SK-N-MC (cell line): ENCODE results near the gene FOXN4.

Experiments
- EZH2 ChIP-seq: fragments of 200-600 bp; sonication (generic); IDR thresholded peaks from one replicate; pipeline ENCODE4 v1.6.1; 2017; ENCODE audit warnings: antibody characterized with exemption
- FOXP2 ChIP-seq: optimal IDR thresholded peaks from 2 replicates; pipeline ENCODE3; 2011; ENCODE audit warnings: mild to moderate bottlenecking, moderate library complexity; ENCODE audit not compliant: insufficient read depth; ENCODE audit errors: extremely low read length, control extremely low read depth
- POLR2AphosphoS5 ChIP-seq: IDR thresholded peaks from 2 replicates; pipeline ENCODE4 v1.6.1; 2012; ENCODE audit warnings: mild to moderate bottlenecking, low read depth, low read length, borderline replicate concordance

DNA sequence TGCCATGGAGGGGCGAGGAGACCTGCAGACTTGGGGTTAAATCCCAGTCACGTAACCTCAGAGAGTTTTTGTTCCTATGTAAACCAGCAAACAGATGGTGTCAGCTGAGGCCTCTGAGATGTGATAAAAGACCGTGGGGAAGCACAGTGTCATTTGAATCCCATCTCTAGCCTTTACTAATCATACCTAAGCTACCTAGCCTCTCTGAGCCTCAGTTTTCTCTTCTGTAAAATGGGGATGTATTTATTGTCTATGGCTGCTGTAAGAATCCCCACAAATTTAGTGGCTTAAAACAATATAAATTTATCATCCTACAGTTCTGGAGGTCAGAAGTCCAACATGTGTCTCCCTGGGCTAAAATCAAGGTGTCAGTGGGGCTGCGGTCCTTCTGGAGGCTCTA is 33.9 kb downstream of the FOXN4 start:
- no peak for TF ChIP-seq EZH2
- no peak for TF ChIP-seq FOXP2
- TF ChIP-seq POLR2AphosphoS5: no peak
